WTC11 (cell line): ENCODE results near the gene POMT2. TPM values are rescaled to one million over a fixed set of nuclear protein-coding genes. Genes with fewer than 3 reads are reported as not detected.
A peak's percentile ranks its signal among the peaks of the same experiment; 100 is the strongest.

ENCODE experiments used
- ATAC-seq: fragments of 200-7000 bp; cut with Tn5 transposase; 2 replicates; pipeline ENCODE4 v1.10.0; 2021; ENCODE audit warnings: mild to moderate bottlenecking, moderate library complexity
- CTCF ChIA-PET: fragments of 300-600 bp; sonication (Branson Sonifier 250); formaldehyde crosslinking; loops from one replicate; lab custom pipeline; 2021; ENCODE audit warnings: antibody characterized with exemption; lab: Charles Lee
- POLR2A ChIA-PET: fragments of 350-600 bp; sonication (Branson Sonifier 250); formaldehyde crosslinking; loops from one replicate; lab custom pipeline; 2021; ENCODE audit warnings: antibody characterized with exemption; lab: Charles Lee
- DNase-seq: peaks from one replicate; pipeline ENCODE4 v3.0.0; 2021; ENCODE audit warnings: low spot score
- H3K27ac Mint-ChIP-seq: 2 replicates; pipeline ENCODE4 v1.8.0; 2021; ENCODE audit warnings: mixed read lengths
- H3K27me3 Mint-ChIP-seq: 2 replicates; pipeline ENCODE4 v1.8.0; 2021; ENCODE audit warnings: low read depth, mild to moderate bottlenecking, moderate library complexity, mixed read lengths
- H3K36me3 Mint-ChIP-seq: 2 replicates; pipeline ENCODE4 v1.8.0; 2021; ENCODE audit warnings: mixed read lengths
- H3K4me1 Mint-ChIP-seq: 2 replicates; pipeline ENCODE4 v1.8.0; 2022; ENCODE audit warnings: mixed read lengths
- H3K4me3 Mint-ChIP-seq: 2 replicates; pipeline ENCODE4 v1.8.0; 2021; ENCODE audit warnings: mild to moderate bottlenecking, moderate library complexity, mixed read lengths
- H3K9me3 Mint-ChIP-seq: 2 replicates; pipeline ENCODE4 v1.8.0; 2021; ENCODE audit warnings: mixed read lengths
- ATF1 ChIP-seq: sonication (generic); formaldehyde crosslinking; IDR thresholded peaks from 2 replicates; pipeline ENCODE4 v1.8.1; 2023; ENCODE audit warnings: mild to moderate bottlenecking, moderate library complexity, missing genetic modification reagents
- CTCF ChIP-seq: fragments of 200-600 bp; IDR thresholded peaks from 2 replicates; pipeline ENCODE4 v1.8.0; 2022; ENCODE audit warnings: antibody characterized with exemption
- ESRRA ChIP-seq: sonication (generic); formaldehyde crosslinking; IDR thresholded peaks from 2 replicates; pipeline ENCODE4 v1.8.1; 2022; ENCODE audit warnings: mild to moderate bottlenecking, missing genetic modification reagents, borderline replicate concordance
- ETV6 ChIP-seq: sonication (generic); formaldehyde crosslinking; IDR thresholded peaks from 2 replicates; pipeline ENCODE4 v1.8.1; 2022; ENCODE audit warnings: mild to moderate bottlenecking, missing genetic modification reagents
- FOXK1 ChIP-seq: sonication (generic); formaldehyde crosslinking; IDR thresholded peaks from 2 replicates; pipeline ENCODE4 v1.8.0; 2022; ENCODE audit warnings: mild to moderate bottlenecking, moderate library complexity, missing genetic modification reagents
- HMGA2 ChIP-seq: fragments of 250-450 bp; sonication (Bioruptor Pico); IDR thresholded peaks from 2 replicates; pipeline ENCODE4 v1.4.0; 2021; ENCODE audit warnings: mild to moderate bottlenecking, moderate library complexity
- PREB ChIP-seq: sonication (generic); formaldehyde crosslinking; IDR thresholded peaks from 2 replicates; pipeline ENCODE4 v1.8.1; 2022; ENCODE audit warnings: mild to moderate bottlenecking, missing genetic modification reagents, moderate library complexity, borderline replicate concordance
- RORB ChIP-seq: fragments of 250-450 bp; sonication (Bioruptor Pico); IDR thresholded peaks from 2 replicates; pipeline ENCODE4 v1.9.0; 2021; ENCODE audit warnings: mild to moderate bottlenecking
- SOX15 ChIP-seq: fragments of 250-450 bp; sonication (Bioruptor Pico); IDR thresholded peaks from 2 replicates; pipeline ENCODE4 v1.9.0; 2021; ENCODE audit warnings: mild to moderate bottlenecking
- SP1 ChIP-seq: sonication (generic); formaldehyde crosslinking; conservative IDR thresholded peaks from 2 replicates; pipeline ENCODE4 v1.8.1; 2022; ENCODE audit warnings: missing genetic modification reagents
- ZBTB21 ChIP-seq: sonication (generic); formaldehyde crosslinking; IDR thresholded peaks from 2 replicates; pipeline ENCODE4 v1.8.1; 2023; ENCODE audit warnings: mild to moderate bottlenecking, missing genetic modification reagents, borderline replicate concordance
- ZNF121 ChIP-seq: sonication (generic); formaldehyde crosslinking; IDR thresholded peaks from 2 replicates; pipeline ENCODE4 v1.8.0; 2023; ENCODE audit warnings: missing genetic modification reagents
- ZNF512 ChIP-seq: sonication (generic); formaldehyde crosslinking; IDR thresholded peaks from 2 replicates; pipeline ENCODE4 v1.8.1; 2022; ENCODE audit warnings: missing genetic modification reagents, borderline replicate concordance
- total RNA-seq: library from RNA; stranded (reverse); gene quantifications from 3 replicates; pipeline ENCODE4 v1.2.3, GENCODE V29; 2021
- TF ChIP-seq, protein P1 (sequence below): sonication (generic); formaldehyde crosslinking; IDR thresholded peaks from 2 replicates; pipeline ENCODE4 v1.8.1; 2022; ENCODE audit warnings: low read depth, mild to moderate bottlenecking, moderate library complexity, missing genetic modification reagents, borderline replicate concordance

Gene POMT2
- total RNA-seq, 1 experiment from 2014 or later, result 38.7 TPM

DNA sequence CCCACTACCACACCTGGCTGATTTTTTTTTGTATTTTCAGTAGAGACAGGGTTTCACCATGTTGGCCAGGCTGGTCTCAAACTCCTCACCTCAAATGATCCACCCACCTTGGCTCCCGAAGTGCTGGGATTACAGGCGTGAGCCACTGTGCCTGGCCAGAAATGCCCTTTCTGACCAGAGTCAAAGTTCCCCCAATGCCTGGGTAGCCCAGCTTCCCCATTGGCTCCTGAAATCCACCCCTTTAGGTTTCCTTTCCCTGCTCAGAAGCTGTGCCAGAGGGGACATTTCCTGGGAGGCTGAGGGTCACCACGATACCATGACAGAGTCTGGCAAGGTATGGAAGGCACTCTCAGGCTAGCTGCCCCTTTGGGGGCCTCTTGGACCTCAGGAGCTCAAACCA, 3.6 kb upstream of the POMT2 start:
- CTCF ChIA-PET, result interaction anchor here (0.7 to 2.1 kb wide), 6 partner anchors 9 to 181 kb away, joined by 3 to 15 read pairs (median 4); partner anchors contain the start of genes SAMD15 and TMED8
- H3K27me3 Mint-ChIP-seq, result no peaks in the 10 kb centered on the region; the same call in 1 of the 2 replicates

GRCh38 chr14:77323571-77323970, 2.9 kb upstream of the POMT2 start:
- DNase-seq, result no peak
- ChIA-PET POLR2A (no interaction called here), CTCF (interaction anchor here (0.7 to 2.1 kb wide), 3 partner anchors 8 to 740 kb away, joined by 3 to 15 read pairs (median 9); partner anchors contain the start of genes SAMD15 and TMED8)
- Mint-ChIP-seq H3K4me1 (peaks cover 49% of the 10 kb centered on the region), H3K9me3 (no peaks in the 10 kb centered on the region), H3K4me3 (no peak overlapping the region), H3K27me3 (no peaks in the 10 kb centered on the region; the same call in 1 of the 2 replicates), H3K36me3 (no peaks in the 10 kb centered on the region), H3K27ac (no peak overlapping the region)
- ATAC-seq, result no peak
- no peak for TF ChIP-seq CTCF
- TF ChIP-seq RORB (CRISPR knock-in tag), result no peak
- no peak for TF ChIP-seq ESRRA (CRISPR knock-in tag)
- TF ChIP-seq SOX15 (CRISPR knock-in tag), result no peak
- TF ChIP-seq ZNF512, result no peak
- no peak for TF ChIP-seq PREB (CRISPR knock-in tag)
- TF ChIP-seq, protein P1, sequence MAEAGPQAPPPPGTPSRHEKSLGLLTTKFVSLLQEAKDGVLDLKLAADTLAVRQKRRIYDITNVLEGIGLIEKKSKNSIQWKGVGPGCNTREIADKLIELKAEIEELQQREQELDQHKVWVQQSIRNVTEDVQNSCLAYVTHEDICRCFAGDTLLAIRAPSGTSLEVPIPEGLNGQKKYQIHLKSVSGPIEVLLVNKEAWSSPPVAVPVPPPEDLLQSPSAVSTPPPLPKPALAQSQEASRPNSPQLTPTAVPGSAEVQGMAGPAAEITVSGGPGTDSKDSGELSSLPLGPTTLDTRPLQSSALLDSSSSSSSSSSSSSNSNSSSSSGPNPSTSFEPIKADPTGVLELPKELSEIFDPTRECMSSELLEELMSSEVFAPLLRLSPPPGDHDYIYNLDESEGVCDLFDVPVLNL, result no peak

More for the DNA sequence above, 3.6 kb upstream of the POMT2 start:
- Mint-ChIP-seq H3K27ac (no peak overlapping the region), H3K9me3 (no peaks in the 10 kb centered on the region), H3K36me3 (no peaks in the 10 kb centered on the region), H3K4me3 (no peak overlapping the region)
- ATAC-seq (no peak), DNase-seq (no peak)
- POLR2A ChIA-PET, result no interaction called here
- TF ChIP-seq ETV6 (CRISPR knock-in tag) (no peak), ATF1 (CRISPR knock-in tag) (no peak), SP1 (no peak), FOXK1 (CRISPR knock-in tag) (no peak), ZNF121 (no peak)
- TF ChIP-seq, all 79 proteins: peak for 0
- peaks cover 46% of the 10 kb centered on the region for H3K4me1 Mint-ChIP-seq

DNA sequence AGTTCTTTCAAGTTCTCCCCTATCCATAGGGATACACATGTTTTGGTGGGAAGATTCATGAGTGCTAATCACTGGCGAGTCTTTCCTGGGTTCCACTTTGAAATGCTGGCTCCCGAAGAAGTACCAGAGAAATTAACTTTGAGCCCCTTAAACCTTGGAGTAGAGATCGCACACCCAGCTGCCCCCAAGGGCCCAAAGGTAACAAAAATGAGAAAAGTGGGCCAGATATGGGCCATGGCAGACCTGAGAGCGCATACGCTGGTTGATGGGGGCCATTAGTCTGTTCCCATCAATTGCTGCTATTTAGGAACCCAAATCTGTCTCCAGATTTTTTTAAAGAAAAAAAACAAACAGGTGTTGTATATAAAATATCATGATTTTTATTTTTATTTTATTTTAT, 2.3 kb upstream of the POMT2 start:
- DNase-seq, result no peak
- ATAC-seq, result no peak
- H3K27me3 Mint-ChIP-seq, result no peaks in the 10 kb centered on the region; the same call in 1 of the 2 replicates
- no peak overlapping the region for H3K27ac Mint-ChIP-seq
- no peaks in the 10 kb centered on the region for H3K36me3 Mint-ChIP-seq
- no peaks in the 10 kb centered on the region for H3K9me3 Mint-ChIP-seq
- ChIA-PET CTCF (interaction anchor here (2.3 kb wide), 1 partner anchor 136 kb away, joined by 12 read pairs; no protein-coding TSS in a partner anchor), POLR2A (no interaction called here)
- TF ChIP-seq HMGA2 (CRISPR knock-in tag) (0 out of 2 replicates have a peak, but pooled peaks have one; percentile 27), ZBTB21 (CRISPR knock-in tag) (no peak)
- no peak overlapping the region for H3K4me3 Mint-ChIP-seq
- H3K4me1 Mint-ChIP-seq, result peaks cover 49% of the 10 kb centered on the region
